HEK293 (cell line): ENCODE results near the gene RHBDD2.
A peak's percentile ranks its signal among the peaks of the same experiment; 100 is the strongest.
"Not testable (repeated sequence)": the region's sequence is repeated elsewhere in the genome, so short reads cannot be mapped to it uniquely, and the experiment has no call there.

Experiments used
- CTCF ChIA-PET: fragments of 350-600 bp; formaldehyde crosslinking; extraction: SDS; loops from one replicate; lab custom pipeline; 2021; ENCODE audit warnings: antibody characterized with exemption; lab: Yijun Ruan, JAX
- POLR2A ChIA-PET: fragments of 300-600 bp; formaldehyde crosslinking; extraction: SDS; loops from one replicate; lab custom pipeline; 2020; ENCODE audit warnings: antibody characterized with exemption, inconsistent platforms; lab: Yijun Ruan, JAX
- H3K27ac ChIP-seq: fragments of 200-500 bp; sonication (Bioruptor generic); 2 replicates; pipeline ENCODE4 v1.5.1; 2014; ENCODE audit warnings: low read depth, low read length, control low read depth, inconsistent platforms; ENCODE audit errors: extremely low read depth
- H3K36me3 ChIP-seq, 2 experiments: fragments of 200-500 bp in 1 of 2; sonication (Bioruptor generic) in 1 of 2; 1 replicate in 1 of 2; 2 replicates in 1 of 2; pipeline ENCODE4 v1.5.1; 2014 to 2017; ENCODE audit warnings: inconsistent platforms in 2 of 2, low read length in 2 of 2; ENCODE audit not compliant: control insufficient read depth in 2 of 2, insufficient read depth in 1 of 2
- H3K4me1 ChIP-seq: fragments of 200-500 bp; sonication (Bioruptor generic); 2 replicates; pipeline ENCODE4 v1.5.1; 2014; ENCODE audit warnings: mild to moderate bottlenecking, low read length, inconsistent platforms; ENCODE audit not compliant: control insufficient read depth, insufficient read depth
- H3K4me3 ChIP-seq: 2 replicates; pipeline ENCODE4 v1.5.1; 2011; ENCODE audit warnings: low read depth, mild to moderate bottlenecking, control low read depth, low read length, moderate library complexity
- H3K9me3 ChIP-seq: fragments of 200-500 bp; sonication (Bioruptor generic); 2 replicates; pipeline ENCODE4 v1.5.1; 2014; ENCODE audit warnings: low read depth, low read length, inconsistent platforms; ENCODE audit not compliant: control insufficient read depth, insufficient read depth
- GLI4 ChIP-seq: fragments of 450-650 bp; formaldehyde crosslinking; IDR thresholded peaks from 2 replicates; pipeline ENCODE4 v1.5.1; 2016; ENCODE audit warnings: missing biosample characterization, missing genetic modification characterization
- KLF9 ChIP-seq: fragments of 450-650 bp; formaldehyde crosslinking; IDR thresholded peaks from 2 replicates; pipeline ENCODE4 v1.5.1; 2016; ENCODE audit warnings: missing biosample characterization, missing genetic modification characterization, low read depth
- OSR2 ChIP-seq: fragments of 450-650 bp; formaldehyde crosslinking; IDR thresholded peaks from 2 replicates; pipeline ENCODE4 v1.5.1; 2016; ENCODE audit warnings: missing biosample characterization, missing genetic modification characterization
- PRDM2 ChIP-seq: fragments of 450-650 bp; formaldehyde crosslinking; IDR thresholded peaks from 2 replicates; pipeline ENCODE4 v1.5.1; 2016; ENCODE audit warnings: missing biosample characterization, missing genetic modification characterization, borderline replicate concordance
- ZBTB1 ChIP-seq: fragments of 450-650 bp; formaldehyde crosslinking; IDR thresholded peaks from 2 replicates; pipeline ENCODE4 v1.5.1; 2016; ENCODE audit warnings: missing biosample characterization, missing genetic modification characterization
- ZFP37 ChIP-seq: fragments of 450-650 bp; formaldehyde crosslinking; IDR thresholded peaks from 2 replicates; pipeline ENCODE4 v1.5.1; 2016; ENCODE audit warnings: missing biosample characterization, missing genetic modification characterization
- ZIC2 ChIP-seq: fragments of 450-650 bp; formaldehyde crosslinking; IDR thresholded peaks from 2 replicates; pipeline ENCODE4 v1.5.1; 2016; ENCODE audit warnings: missing biosample characterization, missing genetic modification characterization
- ZNF10 ChIP-seq: fragments of 450-650 bp; formaldehyde crosslinking; IDR thresholded peaks from 2 replicates; pipeline ENCODE4 v1.5.1; 2017; ENCODE audit warnings: missing biosample characterization, missing genetic modification characterization
- ZNF274 ChIP-seq, 2 experiments: fragments of 200-500 bp in 1 of 2; fragments of 450-650 bp in 1 of 2; sonication (Bioruptor generic) in 1 of 2; formaldehyde crosslinking in 1 of 2; IDR thresholded peaks; 2 replicates each; pipeline versions ENCODE4 v1.5.1 to v1.6.1; 2014 to 2016; ENCODE audit warnings: borderline replicate concordance in 1 of 2, inconsistent platforms in 1 of 2, low read length in 1 of 2, missing biosample characterization in 1 of 2, missing genetic modification characterization in 1 of 2
- ZSCAN18 ChIP-seq: fragments of 450-650 bp; formaldehyde crosslinking; IDR thresholded peaks from 2 replicates; pipeline ENCODE4 v1.5.1; 2016; ENCODE audit warnings: missing biosample characterization, missing genetic modification characterization
- ZXDB ChIP-seq: fragments of 450-650 bp; formaldehyde crosslinking; IDR thresholded peaks from 2 replicates; pipeline ENCODE4 v1.5.1; 2016; ENCODE audit warnings: missing biosample characterization, missing genetic modification characterization
- TF ChIP-seq, protein P1 (sequence below): fragments of 450-650 bp; formaldehyde crosslinking; IDR thresholded peaks from 2 replicates; pipeline ENCODE4 v1.5.1; 2016; ENCODE audit warnings: missing biosample characterization, missing genetic modification characterization

The RHBDD2 gene

DNA sequence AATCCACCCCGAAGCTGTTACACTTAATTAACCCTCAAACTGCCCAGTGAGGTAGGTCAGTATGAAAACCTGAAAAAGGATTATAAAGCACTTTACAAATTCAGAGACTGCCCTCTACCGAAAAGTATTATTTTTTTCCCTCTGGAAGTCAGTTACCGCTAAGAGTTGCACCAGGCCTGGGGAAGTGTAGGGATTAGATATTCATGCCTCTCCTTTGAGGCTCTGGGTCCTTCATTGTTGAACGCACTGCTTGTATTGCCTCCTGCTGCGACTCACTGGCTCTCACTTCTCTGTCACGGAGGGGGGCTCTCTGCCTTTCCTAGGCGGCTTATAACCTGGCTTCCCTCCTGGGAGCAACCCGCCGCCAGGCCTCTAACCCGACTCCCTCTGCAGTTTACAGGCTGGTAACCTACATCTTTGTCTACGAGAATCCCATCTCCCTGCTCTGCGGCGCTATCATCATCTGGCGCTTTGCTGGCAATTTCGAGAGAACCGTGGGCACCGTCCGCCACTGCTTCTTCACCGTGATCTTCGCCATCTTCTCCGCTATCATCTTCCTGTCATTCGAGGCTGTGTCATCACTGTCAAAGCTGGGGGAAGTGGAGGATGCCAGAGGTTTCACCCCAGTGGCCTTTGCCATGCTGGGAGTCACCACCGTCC is 2.7 kb downstream of the RHBDD2 start:
- H3K4me1 ChIP-seq = no peaks in the 10 kb centered on the region; the same call in 1 of the 2 replicates
- POLR2A ChIA-PET = no interaction called here
- no peak overlapping the region for H3K27ac ChIP-seq
- H3K36me3 ChIP-seq = peaks cover 34 to 63% of the 10 kb centered on the region in 2 experiments
- no peak overlapping the region for H3K4me3 ChIP-seq
- TF ChIP-seq GLI4 (tag by site-specific recombination) = no peak
- peak; percentile 54 for TF ChIP-seq ZIC2 (tag by site-specific recombination)
- CTCF ChIA-PET = interaction anchor here (1.1 kb wide), 1 partner anchor 15 kb away, joined by 5 read pairs; no protein-coding TSS in a partner anchor
- H3K9me3 ChIP-seq = no peaks in the 10 kb centered on the region

- CTCF ChIA-PET = interaction anchor here (1.6 kb wide), 1 partner anchor 17 kb away, joined by 5 read pairs; no protein-coding TSS in a partner anchor
- not testable (repeated sequence) for H3K4me1 ChIP-seq, H3K4me3 ChIP-seq, H3K9me3 ChIP-seq, H3K27ac ChIP-seq
- peaks cover 34 to 77% of the 10 kb centered on the region in 2 experiments for H3K36me3 ChIP-seq
- TF ChIP-seq, protein P1, sequence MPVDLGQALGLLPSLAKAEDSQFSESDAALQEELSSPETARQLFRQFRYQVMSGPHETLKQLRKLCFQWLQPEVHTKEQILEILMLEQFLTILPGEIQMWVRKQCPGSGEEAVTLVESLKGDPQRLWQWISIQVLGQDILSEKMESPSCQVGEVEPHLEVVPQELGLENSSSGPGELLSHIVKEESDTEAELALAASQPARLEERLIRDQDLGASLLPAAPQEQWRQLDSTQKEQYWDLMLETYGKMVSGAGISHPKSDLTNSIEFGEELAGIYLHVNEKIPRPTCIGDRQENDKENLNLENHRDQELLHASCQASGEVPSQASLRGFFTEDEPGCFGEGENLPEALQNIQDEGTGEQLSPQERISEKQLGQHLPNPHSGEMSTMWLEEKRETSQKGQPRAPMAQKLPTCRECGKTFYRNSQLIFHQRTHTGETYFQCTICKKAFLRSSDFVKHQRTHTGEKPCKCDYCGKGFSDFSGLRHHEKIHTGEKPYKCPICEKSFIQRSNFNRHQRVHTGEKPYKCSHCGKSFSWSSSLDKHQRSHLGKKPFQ = peak; percentile 89
- POLR2A ChIA-PET = interaction anchor here (0.7 kb wide), 1 partner anchor 11 kb away, joined by 3 read pairs; no protein-coding TSS in a partner anchor
Observed at GRCh38 chr7:75883265-75883824, 4.5 kb downstream of the RHBDD2 start.

- ChIA-PET POLR2A (no interaction called here), CTCF (no interaction called here)
- Histone ChIP-seq H3K36me3 (peaks cover 34 to 85% of the 10 kb centered on the region in 2 experiments), H3K4me3 (no peak overlapping the region), H3K27ac (no peak overlapping the region), H3K4me1 (no peaks in the 10 kb centered on the region), H3K9me3 (no peaks in the 10 kb centered on the region)
- no peak for TF ChIP-seq ZFP37
- TF ChIP-seq OSR2 = peak; percentile 52; the same call in 1 of the 2 replicates
Observed at GRCh38 chr7:75884476-75884875, 5.6 kb downstream of the RHBDD2 start.

DNA sequence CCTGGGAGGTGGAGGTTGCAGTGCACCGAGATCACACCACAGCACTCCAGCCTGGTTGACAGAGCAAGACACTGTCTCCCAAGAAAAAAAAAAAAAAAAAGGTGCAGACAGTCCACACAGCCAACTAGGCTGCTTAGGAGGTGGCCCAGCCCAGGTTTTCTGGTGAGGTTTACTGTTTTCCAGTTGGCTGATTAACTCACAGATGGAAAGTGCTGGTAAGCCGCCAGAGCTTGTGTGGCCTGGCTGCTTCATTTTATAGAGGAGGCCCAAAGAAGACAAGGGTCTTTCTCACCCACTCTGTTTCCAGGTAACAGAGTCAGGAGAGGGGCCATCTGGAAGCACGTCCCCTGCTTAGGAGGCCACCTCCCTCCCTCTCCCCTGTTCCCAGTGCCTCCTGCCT is 6.2 kb downstream of the RHBDD2 start:
- H3K4me1 ChIP-seq = no peaks in the 10 kb centered on the region
- no peak overlapping the region for H3K27ac ChIP-seq
- H3K4me3 ChIP-seq = no peak overlapping the region
- peaks cover 34 to 85% of the 10 kb centered on the region in 2 experiments for H3K36me3 ChIP-seq
- H3K9me3 ChIP-seq = no peaks in the 10 kb centered on the region
- CTCF ChIA-PET = no interaction called here
- no peak for TF ChIP-seq KLF9
- TF ChIP-seq ZBTB1 (tag by site-specific recombination) = no peak
- TF ChIP-seq ZNF274 (IDR thresholded peaks at IDR 0.05; ENCODE audit: low read length) = no peak
- TF ChIP-seq ZNF274 (tag by site-specific recombination; IDR thresholded peaks at IDR 0.05; ENCODE audit: borderline replicate concordance) = no peak
- TF ChIP-seq ZSCAN18 (tag by site-specific recombination) = no peak
- no peak for TF ChIP-seq PRDM2 (tag by site-specific recombination)
- peak; percentile 73; the same call in 1 of the 2 replicates for TF ChIP-seq ZNF10
- TF ChIP-seq ZXDB = no peak
- TF ChIP-seq, all 188 proteins: peak for 1
- POLR2A ChIA-PET = no interaction called here
